HUES64 (cell line): ENCODE data around the gene CCSER2.
A peak's percentile ranks its signal among the peaks of the same experiment; 100 is the strongest.

Experiments
- H3K27ac ChIP-seq: 2 replicates; pipeline ENCODE4 v1.7.0; 2013; ENCODE audit warnings: low read depth, low read length, inconsistent platforms
- H3K27me3 ChIP-seq: 2 replicates; pipeline ENCODE4 v1.6.1; 2013; ENCODE audit warnings: mild to moderate bottlenecking, low read length; ENCODE audit not compliant: insufficient read depth
- H3K36me3 ChIP-seq: 2 replicates; pipeline ENCODE4 v1.6.1; 2013; ENCODE audit warnings: mild to moderate bottlenecking, low read length; ENCODE audit not compliant: insufficient read depth
- H3K4me1 ChIP-seq: 2 replicates; pipeline ENCODE4 v1.6.1; 2013; ENCODE audit warnings: mild to moderate bottlenecking, low read length, moderate library complexity; ENCODE audit not compliant: insufficient read depth
- H3K4me3 ChIP-seq: 2 replicates; pipeline ENCODE4 v1.5.1; 2013; ENCODE audit warnings: mild to moderate bottlenecking, low read length, moderate library complexity
- H3K9ac ChIP-seq: 2 replicates; pipeline ENCODE4 v1.6.1; 2013; ENCODE audit warnings: mild to moderate bottlenecking, low read depth, low read length
- H3K9me3 ChIP-seq: 2 replicates; pipeline ENCODE4 v1.6.1; 2013; ENCODE audit warnings: low read depth, low read length; ENCODE audit not compliant: insufficient read depth
- WGBS: fragments of 150-250, 120-280 bp; methylation state at CpG from one replicate; pipeline ENCODE4 v1.1.7; 2013; ENCODE audit warnings: missing lambda C conversion rate; 5-methylcytosine and 5-hydroxymethylcytosine counted together

CCSER2 gene

DNA sequence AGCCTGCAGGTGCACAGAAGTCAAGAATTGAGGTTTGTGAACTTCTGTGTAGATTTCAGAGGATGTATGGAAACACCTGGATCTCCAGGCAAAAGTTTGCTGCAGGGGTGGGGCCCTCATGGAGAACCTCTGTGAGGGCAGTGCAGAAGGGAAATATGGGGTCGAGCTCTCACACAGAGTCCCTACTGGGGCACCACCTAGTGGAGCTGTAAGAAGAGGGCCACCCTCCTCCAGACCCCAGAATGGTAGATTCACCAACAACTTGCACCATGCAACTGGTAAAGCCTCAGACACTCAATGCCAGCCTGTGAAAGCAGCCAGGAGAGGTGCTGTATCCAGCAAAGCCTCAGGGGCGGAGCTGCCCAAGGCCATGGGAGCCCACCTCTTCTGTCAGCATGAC lies 205.8 kb downstream of the CCSER2 start:
- Histone ChIP-seq H3K4me1 (peaks cover 5% of the 10 kb centered on the region), H3K27me3 (no peaks in the 10 kb centered on the region), H3K4me3 (no peak overlapping the region), H3K27ac (no peak overlapping the region), H3K9ac (no peak overlapping the region), H3K36me3 (no peaks in the 10 kb centered on the region), H3K9me3 (no peaks in the 10 kb centered on the region)
- WGBS = 81% methylated on average over 2 of the region's 2 CpGs

DNA sequence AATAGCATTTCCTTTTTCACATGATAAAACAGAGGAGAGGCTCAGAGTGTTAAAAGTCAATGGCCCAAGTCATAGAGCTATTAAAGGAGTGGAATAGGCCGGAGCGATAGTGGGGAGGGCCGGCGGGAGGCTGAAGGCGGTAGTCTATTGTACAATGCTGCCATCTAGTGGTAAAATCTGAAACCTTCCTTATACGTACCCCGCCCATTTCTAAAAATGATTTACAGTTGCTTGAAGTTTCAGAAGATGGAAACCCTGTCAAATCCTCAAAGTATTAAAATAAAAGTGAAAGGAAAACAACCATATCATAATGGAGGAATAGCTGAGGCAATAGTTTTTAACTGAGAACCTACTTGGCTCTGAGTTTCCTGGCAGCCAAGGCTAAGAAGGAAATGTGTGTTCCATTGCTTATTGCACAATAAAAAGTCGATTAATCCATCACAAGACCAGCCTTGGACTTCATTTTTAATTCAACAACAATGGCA lies 209.1 kb downstream of the CCSER2 start:
- no peak overlapping the region for H3K27ac ChIP-seq
- H3K4me1 ChIP-seq = peaks cover 7% of the 10 kb centered on the region
- no peaks in the 10 kb centered on the region for H3K9me3 ChIP-seq
- 19% methylated on average over 6 of the region's 8 CpGs for WGBS
- no peaks in the 10 kb centered on the region for H3K36me3 ChIP-seq
- H3K9ac ChIP-seq = no peak overlapping the region
- H3K27me3 ChIP-seq = no peaks in the 10 kb centered on the region
- no peak overlapping the region for H3K4me3 ChIP-seq

- Histone ChIP-seq H3K4me3 (no peak overlapping the region), H3K9me3 (no peaks in the 10 kb centered on the region), H3K27me3 (no peaks in the 10 kb centered on the region), H3K36me3 (no peaks in the 10 kb centered on the region), H3K9ac (no peak overlapping the region), H3K4me1 (peaks cover 13% of the 10 kb centered on the region), H3K27ac (no peak overlapping the region)
- 93% methylated on average over 4 of the region's 4 CpGs for WGBS
Observed at GRCh38 chr10:84538036-84538435, 209.6 kb downstream of the CCSER2 start.

- H3K4me3 ChIP-seq = no peak overlapping the region
- no peak overlapping the region for H3K9ac ChIP-seq
- H3K4me1 ChIP-seq = peaks cover 17% of the 10 kb centered on the region
- no peaks in the 10 kb centered on the region for H3K36me3 ChIP-seq
- no peak overlapping the region for H3K27ac ChIP-seq
- no peaks in the 10 kb centered on the region for H3K27me3 ChIP-seq
- no peaks in the 10 kb centered on the region for H3K9me3 ChIP-seq
- 94% methylated on average over 3 of the region's 3 CpGs for WGBS
Observed at GRCh38 chr10:84539216-84539615, 210.8 kb downstream of the CCSER2 start.

DNA sequence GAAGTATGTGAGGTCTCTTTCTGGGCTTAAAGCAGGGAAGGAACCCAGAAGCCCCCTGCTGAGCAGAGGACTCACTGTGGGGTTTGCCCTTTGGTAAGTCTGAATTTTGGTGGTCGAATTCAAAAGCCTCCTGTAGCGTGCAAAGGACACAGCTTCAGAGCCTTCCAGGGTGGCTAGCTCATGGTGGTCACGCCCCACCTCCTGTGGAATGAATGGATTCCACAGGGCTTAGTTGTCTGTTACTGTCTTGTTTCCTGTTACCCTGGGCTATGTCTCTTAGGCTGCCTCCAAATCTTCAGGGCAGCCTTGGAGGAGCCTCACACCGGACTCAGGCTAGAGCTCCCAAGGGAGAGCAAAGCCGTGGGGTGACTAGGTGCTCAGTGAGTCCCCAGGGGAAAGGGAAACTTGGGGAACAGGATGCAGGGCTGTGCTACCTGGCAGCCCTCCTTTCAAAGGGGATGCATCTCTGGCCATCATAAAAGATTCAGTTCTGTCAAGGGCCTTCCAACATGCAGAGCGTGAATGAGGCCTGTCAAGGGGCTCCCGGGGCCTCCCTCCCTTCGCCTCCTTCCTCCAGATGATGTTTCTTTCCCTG lies 211.7 kb downstream of the CCSER2 start:
- no peak overlapping the region for H3K9ac ChIP-seq
- 79% methylated on average over 8 of the region's 8 CpGs for WGBS
- H3K27me3 ChIP-seq = no peaks in the 10 kb centered on the region
- no peaks in the 10 kb centered on the region for H3K36me3 ChIP-seq
- no peak overlapping the region for H3K4me3 ChIP-seq
- H3K4me1 ChIP-seq = peaks cover 17% of the 10 kb centered on the region
- H3K9me3 ChIP-seq = no peaks in the 10 kb centered on the region
- H3K27ac ChIP-seq = no peak overlapping the region

DNA sequence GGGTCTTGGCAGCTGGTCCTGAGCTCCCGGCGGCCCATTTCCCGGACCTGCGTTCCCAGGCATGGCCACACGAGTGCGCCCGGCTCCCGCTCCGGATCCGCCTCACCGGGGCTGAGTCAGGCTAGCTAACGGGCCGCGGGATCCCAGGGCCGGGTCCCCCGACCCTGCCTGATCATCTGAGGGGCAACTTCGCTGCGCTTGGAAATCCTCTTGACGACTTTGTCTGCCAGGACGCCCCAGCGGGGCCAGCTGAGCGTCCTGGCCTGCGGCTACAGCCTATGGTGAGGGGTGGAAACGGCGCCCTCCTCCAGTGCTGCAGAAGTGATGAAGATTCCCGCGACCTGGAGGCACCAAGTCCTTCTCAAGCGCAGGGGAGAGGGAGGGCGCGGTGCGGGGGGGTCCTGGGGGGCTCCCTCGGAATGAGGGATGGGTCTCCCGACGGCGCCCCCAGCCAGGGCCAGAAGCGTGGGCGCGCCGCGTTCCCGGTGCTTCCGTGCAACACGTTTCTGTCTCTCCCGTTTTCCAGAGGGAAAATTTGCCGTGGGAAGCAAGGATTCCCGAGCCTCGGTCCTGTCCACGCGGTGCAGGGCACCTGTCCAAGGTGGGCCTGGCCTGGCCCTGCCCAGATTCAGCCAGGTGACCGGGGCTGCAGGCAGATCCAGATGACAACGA lies 212.4 kb downstream of the CCSER2 start:
- Histone ChIP-seq H3K9me3 (no peaks in the 10 kb centered on the region), H3K4me1 (peaks cover 17% of the 10 kb centered on the region), H3K27ac (no peak overlapping the region), H3K36me3 (no peaks in the 10 kb centered on the region), H3K9ac (no peak overlapping the region), H3K4me3 (peak overlapping the region; percentile 47), H3K27me3 (no peaks in the 10 kb centered on the region)
- 74% methylated on average over 51 of the region's 51 CpGs for WGBS

DNA sequence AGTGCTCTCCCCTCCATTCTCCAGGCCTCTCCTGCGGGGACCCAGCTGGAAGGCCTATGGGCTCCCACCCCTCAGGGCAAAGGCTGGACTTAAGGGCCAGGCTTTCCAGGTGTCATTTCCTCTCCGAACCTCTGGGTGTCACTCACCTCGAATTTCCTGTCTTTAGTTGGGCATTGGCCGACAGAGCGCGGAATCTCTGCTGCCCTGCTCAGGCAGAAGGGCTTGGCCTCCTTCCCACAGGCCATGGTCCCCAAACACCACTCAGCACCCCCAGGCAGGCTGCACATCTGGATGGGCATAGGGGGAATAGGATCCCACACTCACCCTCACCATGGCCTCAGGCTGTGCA lies 212.9 kb downstream of the CCSER2 start:
- Histone ChIP-seq H3K27ac (no peak overlapping the region), H3K4me3 (peak overlapping the region; percentile 47), H3K36me3 (no peaks in the 10 kb centered on the region), H3K9me3 (no peaks in the 10 kb centered on the region), H3K9ac (no peak overlapping the region), H3K27me3 (no peaks in the 10 kb centered on the region), H3K4me1 (peaks cover 17% of the 10 kb centered on the region)
- WGBS = 92% methylated on average over 6 of the region's 6 CpGs

DNA sequence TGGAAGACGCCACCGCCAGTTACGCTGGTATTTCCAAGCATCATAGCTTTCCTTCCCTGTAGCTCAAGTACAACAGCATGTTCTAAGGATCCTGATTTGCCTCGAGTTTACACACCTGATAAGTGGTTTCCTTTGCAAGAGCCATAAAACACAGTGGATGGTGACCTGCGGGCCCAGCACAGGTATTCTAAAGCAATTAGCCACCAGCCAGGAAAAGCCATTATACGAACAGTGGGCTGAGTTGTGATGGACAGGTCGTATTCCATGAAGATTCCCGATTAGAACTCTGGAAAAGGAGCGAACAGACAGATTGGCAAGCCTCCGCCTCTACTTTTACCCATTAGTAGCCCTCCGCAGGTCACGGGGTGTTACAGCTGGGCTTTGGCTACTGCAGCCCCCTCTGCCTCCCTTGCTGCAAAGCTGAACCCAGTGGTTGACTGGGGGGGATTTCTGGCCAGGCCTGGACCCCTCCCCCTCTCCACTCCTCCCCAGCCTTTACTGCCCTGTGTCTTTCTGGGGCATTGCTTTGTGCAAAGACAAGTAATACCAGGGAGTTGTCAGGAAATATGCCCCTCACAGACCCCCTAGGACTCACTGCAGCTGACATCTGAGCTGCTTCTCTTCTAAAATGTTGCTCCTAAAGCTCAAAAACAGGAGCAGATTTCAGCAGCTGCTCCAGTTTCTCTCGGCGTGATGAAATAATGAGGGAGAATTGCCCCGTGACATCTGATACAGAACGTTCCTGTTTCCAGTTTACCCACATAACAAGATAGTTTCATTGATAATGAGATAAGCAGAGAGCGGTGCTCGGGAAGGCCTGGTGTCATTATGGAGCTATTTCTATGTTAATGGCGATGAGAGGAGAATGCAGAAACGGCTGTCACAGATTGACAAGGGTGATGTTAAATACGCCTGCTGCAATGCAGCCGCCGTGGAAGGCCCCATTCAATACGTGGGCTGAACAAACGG lies 214.4 kb downstream of the CCSER2 start:
- Histone ChIP-seq H3K4me1 (peaks cover 12% of the 10 kb centered on the region; the same call in 1 of the 2 replicates), H3K27ac (no peak overlapping the region), H3K27me3 (no peaks in the 10 kb centered on the region), H3K9ac (no peak overlapping the region), H3K4me3 (no peak overlapping the region), H3K9me3 (no peaks in the 10 kb centered on the region), H3K36me3 (no peaks in the 10 kb centered on the region)
- 59% methylated on average over 24 of the region's 25 CpGs for WGBS

DNA sequence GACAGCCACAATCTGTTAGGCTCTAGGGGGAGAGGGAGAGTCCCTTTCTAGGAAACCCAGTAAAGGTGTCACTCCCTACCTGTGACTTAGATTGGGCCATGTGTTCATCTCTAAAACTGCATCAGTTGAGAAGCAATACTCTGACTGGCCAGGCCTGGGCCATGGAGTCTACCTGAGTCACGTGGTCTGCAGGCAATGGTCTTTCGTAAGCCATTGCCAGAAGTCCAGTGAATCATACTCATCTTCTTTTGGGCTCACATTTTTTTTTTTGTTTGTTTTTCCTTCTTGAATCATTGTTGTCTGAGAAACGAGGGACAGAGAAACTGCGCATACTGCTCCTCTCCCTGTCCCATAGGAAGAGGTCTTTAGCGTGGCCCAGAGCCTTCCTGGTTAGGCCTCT lies 215.6 kb downstream of the CCSER2 start:
- Histone ChIP-seq H3K27ac (no peak overlapping the region), H3K9me3 (no peaks in the 10 kb centered on the region), H3K9ac (no peak overlapping the region), H3K4me3 (no peak overlapping the region), H3K36me3 (no peaks in the 10 kb centered on the region), H3K4me1 (peaks cover 12% of the 10 kb centered on the region; the same call in 1 of the 2 replicates), H3K27me3 (no peaks in the 10 kb centered on the region)
- 95% methylated on average over 5 of the region's 5 CpGs for WGBS

DNA sequence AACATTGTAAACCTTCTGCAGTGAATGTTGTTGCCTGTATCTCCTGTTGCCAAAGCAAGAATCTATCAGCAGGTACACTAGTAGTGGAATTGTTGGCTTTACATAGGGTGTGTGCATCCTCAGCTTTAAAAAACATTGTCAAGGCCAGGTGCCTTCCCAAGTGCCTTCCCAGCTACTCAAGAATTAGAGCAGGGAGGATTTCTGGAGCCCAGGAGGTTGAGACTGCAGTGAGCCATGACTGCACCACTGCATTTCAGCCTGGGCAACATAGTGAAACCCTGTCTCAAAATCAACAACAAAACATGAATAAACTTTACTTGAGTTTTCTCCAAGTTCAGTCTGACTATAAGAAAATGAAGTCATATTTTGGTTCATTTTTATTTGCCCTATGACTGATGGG lies 217.3 kb downstream of the CCSER2 start:
- H3K9me3 ChIP-seq = no peaks in the 10 kb centered on the region
- no peak overlapping the region for H3K4me3 ChIP-seq
- no peaks in the 10 kb centered on the region for H3K27me3 ChIP-seq
- no peaks in the 10 kb centered on the region for H3K36me3 ChIP-seq
- no peak overlapping the region for H3K9ac ChIP-seq
- no peak overlapping the region for H3K27ac ChIP-seq
- H3K4me1 ChIP-seq = peaks cover 12% of the 10 kb centered on the region; the same call in 1 of the 2 replicates

GRCh38 chr10:84546609-84547008 lies 218.2 kb downstream of the CCSER2 start:
- Histone ChIP-seq H3K27me3 (no peaks in the 10 kb centered on the region), H3K27ac (no peak overlapping the region), H3K9ac (no peak overlapping the region), H3K4me1 (peaks cover 12% of the 10 kb centered on the region; the same call in 1 of the 2 replicates), H3K9me3 (no peaks in the 10 kb centered on the region), H3K36me3 (no peaks in the 10 kb centered on the region), H3K4me3 (no peak overlapping the region)
- WGBS = 89% methylated on average over 8 of the region's 8 CpGs
